ENCODE data around the gene ARID2. TPM values are rescaled to one million over a fixed set of nuclear protein-coding genes. Genes with fewer than 3 reads are reported as not detected.
A peak's percentile ranks its signal among the peaks of the same experiment; 100 is the strongest.

The ARID2 gene
- total RNA-seq, 3 donors from 2014 or later = 31.7 to 72.7 (median 48.8) TPM

DNA sequence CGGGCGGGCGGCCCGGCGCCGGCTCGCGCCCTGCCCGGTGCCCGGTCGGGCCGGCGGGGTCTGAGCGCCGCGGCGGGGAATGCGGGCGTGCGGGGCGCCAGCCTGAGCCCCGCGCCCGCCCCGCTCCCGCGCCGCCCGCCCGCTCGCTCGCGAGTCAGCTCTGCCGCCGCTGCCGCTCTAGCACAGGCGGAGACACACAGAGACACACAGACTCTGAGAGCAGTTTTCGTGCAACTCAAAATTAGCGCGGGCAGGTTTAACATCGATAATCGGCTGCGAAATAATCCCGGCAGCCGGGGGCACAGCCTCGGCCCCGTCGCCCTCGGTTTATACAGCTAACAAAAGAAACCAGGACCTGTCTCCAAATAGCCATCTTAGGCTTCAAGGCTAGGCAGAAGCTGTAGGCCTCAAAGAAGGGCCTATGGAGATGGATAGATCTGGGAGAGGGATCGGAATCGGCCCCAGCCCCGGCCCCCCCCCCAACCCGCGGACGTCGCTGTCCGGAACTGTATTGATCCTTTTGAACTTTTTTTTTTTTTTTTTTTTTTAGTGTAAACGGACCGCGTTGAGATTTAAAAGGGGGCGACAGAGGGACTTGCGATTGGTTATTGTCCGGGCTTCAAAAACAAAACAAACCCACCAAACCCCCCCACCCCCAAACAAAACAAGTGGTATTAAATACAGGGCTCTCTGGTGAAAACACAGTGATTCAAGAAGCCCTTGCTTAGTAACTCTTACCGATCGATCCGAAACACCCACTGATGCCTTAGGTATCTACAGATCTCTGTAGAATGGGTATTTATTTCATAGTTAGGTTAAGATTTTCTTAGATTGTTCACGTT, 1.1 kb downstream of the ARID2 start:
- Histone ChIP-seq H3K4me3 (peak overlapping the region; percentile 74 to 86 (median 81)), H3K27ac (peak overlapping the region; percentile 99 to 100), H3K27me3 (no peaks in the 10 kb centered on the region), H3K4me1 (peaks cover 0 to 9% of the 10 kb centered on the region in 2 donors), H3K9me3 (no peaks in the 10 kb centered on the region), H3K36me3 (no peaks in the 10 kb centered on the region)
- TF ChIP-seq CTCF (IDR thresholded peaks at IDR 0.05) = no peak
- peak in 1 of 3 donors; percentile 34 for TF ChIP-seq POLR2AphosphoS5 (IDR thresholded peaks at IDR 0.05)
- peak in 1 of 2 donors; percentile 29 for DNase-seq (ENCODE audit: low spot score in 2 of 2)
- intact Hi-C loops (cut with DNase I; ENCODE audit: low total_unique reads) = no loop called here

GRCh38 chr12:45731190-45731775, 1.8 kb downstream of the ARID2 start:
- Histone ChIP-seq H3K9me3 (no peaks in the 10 kb centered on the region), H3K27ac (peak overlapping the region; percentile 99 to 100), H3K4me1 (peaks cover 0 to 9% of the 10 kb centered on the region in 2 donors), H3K36me3 (no peaks in the 10 kb centered on the region), H3K27me3 (no peaks in the 10 kb centered on the region), H3K4me3 (peak overlapping the region; percentile 74 to 86 (median 81))
- DNase-seq (ENCODE audit: low spot score in 2 of 2) = no peak
- no peak for TF ChIP-seq POLR2AphosphoS5 (IDR thresholded peaks at IDR 0.05)
- TF ChIP-seq CTCF (IDR thresholded peaks at IDR 0.05) = no peak
- TF ChIP-seq POLR2A (IDR thresholded peaks at IDR 0.05) = no peak
- intact Hi-C loops (cut with DNase I; ENCODE audit: low total_unique reads) = no loop called here

DNA sequence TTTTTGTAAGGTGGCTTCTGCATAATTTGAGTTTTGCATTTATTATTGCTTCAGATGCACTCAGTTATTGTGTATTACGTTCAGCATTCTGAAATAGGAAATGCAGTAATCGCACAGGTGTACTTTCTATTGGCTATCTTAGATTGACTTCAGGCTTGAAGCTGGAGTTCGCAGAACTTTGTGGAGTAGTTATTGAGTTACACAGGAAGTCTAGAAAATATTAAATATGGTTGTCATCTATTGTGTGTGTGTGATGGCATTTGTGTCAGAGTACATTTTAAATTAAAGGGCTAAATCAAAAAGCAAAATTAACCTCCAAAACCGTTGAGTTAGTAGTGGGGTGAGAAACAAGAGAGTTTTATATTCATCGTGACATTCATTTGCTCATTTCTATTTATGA, 2.7 kb downstream of the ARID2 start:
- intact Hi-C loops (cut with DNase I; ENCODE audit: low total_unique reads) = no loop called here
- TF ChIP-seq POLR2AphosphoS5 (IDR thresholded peaks at IDR 0.05) (no peak), CTCF (IDR thresholded peaks at IDR 0.05) (no peak), POLR2A (IDR thresholded peaks at IDR 0.05) (no peak)
- H3K27me3 ChIP-seq = no peaks in the 10 kb centered on the region
- no peak for DNase-seq (ENCODE audit: low spot score in 2 of 2)
- no peaks in the 10 kb centered on the region for H3K9me3 ChIP-seq
- no peaks in the 10 kb centered on the region for H3K36me3 ChIP-seq
- peak overlapping the region in 2 of 3 donors; percentile 41 to 86 for H3K4me3 ChIP-seq
- H3K4me1 ChIP-seq = peaks cover 0 to 9% of the 10 kb centered on the region in 2 donors
- peak overlapping the region; percentile 35 to 100 for H3K27ac ChIP-seq

DNA sequence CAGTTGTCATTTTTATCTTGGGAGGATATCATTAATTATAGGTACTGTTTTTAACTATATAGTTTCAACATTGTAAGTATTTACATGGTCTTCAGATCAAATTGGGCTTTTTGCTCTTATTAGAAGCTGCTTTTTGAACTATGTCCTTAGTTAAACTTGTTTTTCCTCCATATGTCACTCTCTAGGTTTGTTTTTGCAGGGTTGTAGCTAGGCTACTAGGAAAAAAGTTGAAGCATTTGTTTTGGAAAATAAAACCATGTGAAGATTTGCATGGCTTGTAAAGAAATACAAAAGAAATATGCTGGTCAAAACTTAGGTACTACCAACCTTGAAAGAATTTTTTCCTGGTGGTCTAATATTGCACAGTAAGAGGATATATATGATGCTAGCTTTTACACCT, 3.4 kb downstream of the ARID2 start:
- Histone ChIP-seq H3K4me3 (peak overlapping the region in 1 of 3 donors; percentile 20), H3K27ac (peak overlapping the region; percentile 56 to 100), H3K36me3 (no peaks in the 10 kb centered on the region), H3K27me3 (no peaks in the 10 kb centered on the region), H3K4me1 (peaks cover 0 to 9% of the 10 kb centered on the region in 2 donors), H3K9me3 (no peaks in the 10 kb centered on the region)
- intact Hi-C loops (cut with DNase I; ENCODE audit: low total_unique reads) = no loop called here
- no peak for TF ChIP-seq POLR2A (IDR thresholded peaks at IDR 0.05)
- TF ChIP-seq CTCF (IDR thresholded peaks at IDR 0.05) = no peak
- TF ChIP-seq POLR2AphosphoS5 (IDR thresholded peaks at IDR 0.05) = no peak
- DNase-seq (ENCODE audit: low spot score in 2 of 2) = no peak

GRCh38 chr12:45737638-45738037, 8.1 kb downstream of the ARID2 start:
- no peak for TF ChIP-seq CTCF (IDR thresholded peaks at IDR 0.05)
- TF ChIP-seq POLR2A (IDR thresholded peaks at IDR 0.05) = no peak
- TF ChIP-seq POLR2AphosphoS5 (IDR thresholded peaks at IDR 0.05) = no peak
- Histone ChIP-seq H3K4me3 (no peak overlapping the region), H3K27ac (no peak overlapping the region), H3K4me1 (peaks cover 0 to 5% of the 10 kb centered on the region in 2 donors), H3K9me3 (no peaks in the 10 kb centered on the region), H3K36me3 (no peaks in the 10 kb centered on the region), H3K27me3 (no peaks in the 10 kb centered on the region)
- DNase-seq (ENCODE audit: low spot score in 2 of 2) = no peak
- intact Hi-C loops (cut with DNase I; ENCODE audit: low total_unique reads) = no loop called here

All from breast epithelium (tissue), 4 donors.